ENCODE results near the gene ACOT11.

DNA sequence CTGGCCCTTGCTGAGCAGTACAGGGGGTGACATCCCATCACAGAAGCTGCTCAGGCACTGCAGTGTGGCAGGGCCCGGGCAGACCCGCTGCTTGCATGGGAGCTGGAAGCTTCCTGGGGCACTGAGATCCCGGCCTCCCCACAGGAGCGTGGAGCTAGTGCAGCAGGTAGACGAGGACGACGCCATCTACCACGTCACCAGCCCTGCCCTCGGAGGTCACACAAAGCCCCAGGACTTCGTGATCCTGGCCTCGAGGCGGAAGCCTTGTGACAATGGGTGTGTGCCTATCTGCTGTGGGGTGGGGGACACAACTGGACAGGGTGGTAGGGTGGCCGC is 58.9 kb downstream of the ACOT11 start:
- TF ChIP-seq, protein P1, sequence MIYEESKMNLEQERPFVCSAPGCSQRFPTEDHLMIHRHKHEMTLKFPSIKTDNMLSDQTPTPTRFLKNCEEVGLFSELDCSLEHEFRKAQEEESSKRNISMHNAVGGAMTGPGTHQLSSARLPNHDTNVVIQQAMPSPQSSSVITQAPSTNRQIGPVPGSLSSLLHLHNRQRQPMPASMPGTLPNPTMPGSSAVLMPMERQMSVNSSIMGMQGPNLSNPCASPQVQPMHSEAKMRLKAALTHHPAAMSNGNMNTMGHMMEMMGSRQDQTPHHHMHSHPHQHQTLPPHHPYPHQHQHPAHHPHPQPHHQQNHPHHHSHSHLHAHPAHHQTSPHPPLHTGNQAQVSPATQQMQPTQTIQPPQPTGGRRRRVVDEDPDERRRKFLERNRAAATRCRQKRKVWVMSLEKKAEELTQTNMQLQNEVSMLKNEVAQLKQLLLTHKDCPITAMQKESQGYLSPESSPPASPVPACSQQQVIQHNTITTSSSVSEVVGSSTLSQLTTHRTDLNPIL (CRISPR knock-in tag; IDR thresholded peaks at IDR 0.05; ENCODE audit: low read depth): no peak
- TF ChIP-seq ZFP30 (CRISPR knock-in tag; IDR thresholded peaks at IDR 0.05): no peak
- TF ChIP-seq, protein P2, sequence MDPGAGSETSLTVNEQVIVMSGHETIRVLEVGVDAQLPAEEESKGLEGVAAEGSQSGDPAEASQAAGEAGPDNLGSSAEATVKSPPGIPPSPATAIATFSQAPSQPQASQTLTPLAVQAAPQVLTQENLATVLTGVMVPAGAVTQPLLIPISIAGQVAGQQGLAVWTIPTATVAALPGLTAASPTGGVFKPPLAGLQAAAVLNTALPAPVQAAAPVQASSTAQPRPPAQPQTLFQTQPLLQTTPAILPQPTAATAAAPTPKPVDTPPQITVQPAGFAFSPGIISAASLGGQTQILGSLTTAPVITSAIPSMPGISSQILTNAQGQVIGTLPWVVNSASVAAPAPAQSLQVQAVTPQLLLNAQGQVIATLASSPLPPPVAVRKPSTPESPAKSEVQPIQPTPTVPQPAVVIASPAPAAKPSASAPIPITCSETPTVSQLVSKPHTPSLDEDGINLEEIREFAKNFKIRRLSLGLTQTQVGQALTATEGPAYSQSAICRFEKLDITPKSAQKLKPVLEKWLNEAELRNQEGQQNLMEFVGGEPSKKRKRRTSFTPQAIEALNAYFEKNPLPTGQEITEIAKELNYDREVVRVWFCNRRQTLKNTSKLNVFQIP (CRISPR knock-in tag; IDR thresholded peaks at IDR 0.05; ENCODE audit: borderline replicate concordance, low read depth): no peak
- TF ChIP-seq, protein P3, sequence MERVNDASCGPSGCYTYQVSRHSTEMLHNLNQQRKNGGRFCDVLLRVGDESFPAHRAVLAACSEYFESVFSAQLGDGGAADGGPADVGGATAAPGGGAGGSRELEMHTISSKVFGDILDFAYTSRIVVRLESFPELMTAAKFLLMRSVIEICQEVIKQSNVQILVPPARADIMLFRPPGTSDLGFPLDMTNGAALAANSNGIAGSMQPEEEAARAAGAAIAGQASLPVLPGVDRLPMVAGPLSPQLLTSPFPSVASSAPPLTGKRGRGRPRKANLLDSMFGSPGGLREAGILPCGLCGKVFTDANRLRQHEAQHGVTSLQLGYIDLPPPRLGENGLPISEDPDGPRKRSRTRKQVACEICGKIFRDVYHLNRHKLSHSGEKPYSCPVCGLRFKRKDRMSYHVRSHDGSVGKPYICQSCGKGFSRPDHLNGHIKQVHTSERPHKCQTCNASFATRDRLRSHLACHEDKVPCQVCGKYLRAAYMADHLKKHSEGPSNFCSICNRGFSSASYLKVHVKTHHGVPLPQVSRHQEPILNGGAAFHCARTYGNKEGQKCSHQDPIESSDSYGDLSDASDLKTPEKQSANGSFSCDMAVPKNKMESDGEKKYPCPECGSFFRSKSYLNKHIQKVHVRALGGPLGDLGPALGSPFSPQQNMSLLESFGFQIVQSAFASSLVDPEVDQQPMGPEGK (CRISPR knock-in tag; IDR thresholded peaks at IDR 0.05; ENCODE audit: borderline replicate concordance): no peak
